HCT116 (cell line): ENCODE measurements around the gene MYO3B. TPM values are rescaled to one million over a fixed set of nuclear protein-coding genes. Genes with fewer than 3 reads are reported as not detected.

Source experiments
- ATAC-seq: fragments of 200-7000 bp; cut with Tn5 transposase; 2 replicates; pipeline ENCODE4 v1.9.1; 2020; ENCODE audit warnings: mild to moderate bottlenecking, moderate library complexity
- BruUV-seq: library from RNA; stranded (reverse); fragments of 400-500 nt; replicated peaks from 2 replicates; lab custom pipeline; 2021; lab: Mats Ljungman, UMichigan
- CTCF ChIA-PET: fragments of 300-600 bp; sonication (Branson Sonifier 250); formaldehyde crosslinking; loops from one replicate; lab custom pipeline; 2021; ENCODE audit warnings: antibody characterized with exemption; lab: Charles Lee
- POLR2A ChIA-PET: fragments of 300-600, 350-600 bp; sonication (Branson Sonifier 250); formaldehyde crosslinking; loops from one replicate; lab custom pipeline; 2021; ENCODE audit warnings: antibody characterized with exemption; lab: Charles Lee
- RAD21 ChIA-PET, 2 experiments: fragments of 300-600 bp; sonication (Branson Sonifier 250); formaldehyde crosslinking; loops; one replicate each; lab custom pipeline; 2023; ENCODE audit warnings: low total read pairs in 2 of 2; ENCODE audit not compliant: uncharacterized antibody in 2 of 2, unreplicated experiment in 2 of 2, low non-redundant PET in 1 of 2; lab: Charles Lee
- DNase-seq: peaks from one replicate; pipeline ENCODE4 v3.0.0-alpha.2; 2010; ENCODE audit warnings: low read depth, low spot score
- H2AFZ ChIP-seq: fragments of 200-600 bp; shearing (Covaris generic), sonication (generic); 2 replicates; pipeline ENCODE4 v1.6.1; 2017; ENCODE audit warnings: low read depth, mixed run types, mixed read lengths, antibody characterized with exemption, low read length; ENCODE audit not compliant: poor library complexity, severe bottlenecking
- H3K27ac ChIP-seq: 2 replicates; pipeline ENCODE4 v1.5.1; 2012; ENCODE audit warnings: low read depth, low read length
- H3K27me3 ChIP-seq: fragments of 200-600 bp; sonication (generic); 2 replicates; pipeline ENCODE4 v1.6.1; 2016; ENCODE audit warnings: mixed run types, low read length, mixed read lengths; ENCODE audit not compliant: insufficient read depth
- H3K36me3 ChIP-seq, 2 experiments: fragments of 200-500 bp in 1 of 2; fragments of 200-600 bp in 1 of 2; sonication (Bioruptor generic) in 1 of 2; sonication (generic) in 1 of 2; 2 replicates each; pipeline versions ENCODE4 v1.5.1 to v1.6.1; 2014 to 2016; ENCODE audit warnings: low read length in 2 of 2, inconsistent platforms in 1 of 2, mixed read lengths in 1 of 2, mixed run types in 1 of 2; ENCODE audit not compliant: insufficient read depth in 2 of 2, control insufficient read depth in 1 of 2
- H3K4me1 ChIP-seq, 2 experiments: fragments of 200-600 bp in 1 of 2; sonication (generic) in 1 of 2; 2 replicates each; pipeline versions ENCODE4 v1.5.1 to v1.6.1; 2012 to 2017; ENCODE audit warnings: low read length in 2 of 2, inconsistent platforms in 1 of 2, mild to moderate bottlenecking in 1 of 2, mixed read lengths in 1 of 2, mixed run types in 1 of 2, moderate library complexity in 1 of 2; ENCODE audit not compliant: insufficient read depth in 2 of 2, control insufficient read depth in 1 of 2
- H3K4me2 ChIP-seq: fragments of 200-600 bp; sonication (generic); 2 replicates; pipeline ENCODE4 v1.6.1; 2017; ENCODE audit warnings: mixed run types, low read length, mixed read lengths
- H3K4me3 ChIP-seq, 2 experiments: fragments of 200-600 bp in 1 of 2; sonication (generic) in 1 of 2; replicated peaks in 1 of 2; 2 replicates each; pipeline ENCODE4 v1.5.1; 2011 to 2016; ENCODE audit warnings: low read length in 2 of 2, control low read depth in 1 of 2, low read depth in 1 of 2, mild to moderate bottlenecking in 1 of 2, mixed read lengths in 1 of 2, mixed run types in 1 of 2
- H3K79me2 ChIP-seq: fragments of 200-600 bp; sonication (generic); 2 replicates; pipeline ENCODE4 v1.6.1; 2017; ENCODE audit warnings: mild to moderate bottlenecking, mixed run types, low read length, moderate library complexity, mixed read lengths; ENCODE audit not compliant: insufficient read depth
- H3K9ac ChIP-seq: fragments of 200-600 bp; sonication (generic); 2 replicates; pipeline ENCODE4 v1.6.1; 2016; ENCODE audit warnings: low read length, mixed read lengths
- H3K9me2 ChIP-seq: fragments of 200-600 bp; sonication (generic), shearing (Covaris generic); 2 replicates; pipeline ENCODE4 v1.6.1; 2017; ENCODE audit warnings: mixed run types, mild to moderate bottlenecking, moderate library complexity; ENCODE audit not compliant: insufficient read depth
- H3K9me3 ChIP-seq, 2 experiments: fragments of 200-500 bp in 1 of 2; fragments of 200-600 bp in 1 of 2; sonication (Bioruptor generic) in 1 of 2; sonication (generic) in 1 of 2; 2 replicates each; pipeline ENCODE4 v1.6.1; 2014 to 2017; ENCODE audit warnings: low read length in 2 of 2, mixed read lengths in 2 of 2, inconsistent platforms in 1 of 2, low read depth in 1 of 2, mild to moderate bottlenecking in 1 of 2, mixed run types in 1 of 2, moderate library complexity in 1 of 2; ENCODE audit not compliant: control insufficient read depth in 1 of 2, insufficient read depth in 1 of 2
- H4K20me1 ChIP-seq: fragments of 200-600 bp; sonication (generic), shearing (Covaris generic); 2 replicates; pipeline ENCODE4 v1.6.1; 2017; ENCODE audit warnings: mixed run types, mild to moderate bottlenecking, moderate library complexity; ENCODE audit not compliant: insufficient read depth
- CBX3 ChIP-seq: IDR thresholded peaks from 2 replicates; pipeline ENCODE4 v1.6.1; 2012; ENCODE audit warnings: low read depth
- EGR1 ChIP-seq: IDR thresholded peaks from 2 replicates; pipeline ENCODE4 v1.6.1; 2012; ENCODE audit warnings: low read depth
- JUND ChIP-seq: IDR thresholded peaks from 2 replicates; pipeline ENCODE4 v1.6.1; 2012
- POLR2A ChIP-seq: IDR thresholded peaks from 2 replicates; pipeline ENCODE4 v1.7.0; 2011; ENCODE audit warnings: borderline replicate concordance; ENCODE audit not compliant: insufficient read depth, insufficient read length; ENCODE audit errors: extremely low read depth
- POLR2AphosphoS5 ChIP-seq: IDR thresholded peaks from 2 replicates; pipeline ENCODE4 v1.6.1; 2011; ENCODE audit warnings: mild to moderate bottlenecking, low read depth, low read length, moderate library complexity
- SP1 ChIP-seq: IDR thresholded peaks from 2 replicates; pipeline ENCODE4 v1.6.1; 2012; ENCODE audit warnings: low read depth
- TCF7L2 ChIP-seq: IDR thresholded peaks from 2 replicates; pipeline ENCODE4 v1.7.0; 2011; ENCODE audit warnings: borderline replicate concordance, inconsistent platforms; ENCODE audit not compliant: insufficient read depth, insufficient read length; ENCODE audit errors: extremely low read depth
- YY1 ChIP-seq: IDR thresholded peaks from 2 replicates; pipeline ENCODE4 v1.6.1; 2011; ENCODE audit warnings: low read length, low read depth, moderate library complexity, mild to moderate bottlenecking; ENCODE audit not compliant: insufficient replicate concordance; ENCODE audit errors: extremely low read depth
- ZNF274 ChIP-seq: fragments of 200-500 bp; sonication (Bioruptor generic); IDR thresholded peaks from 2 replicates; pipeline ENCODE4 v1.6.1; 2014; ENCODE audit warnings: mild to moderate bottlenecking, low read depth, low read length, inconsistent platforms
- intact Hi-C: fragments of 100-400 bp; cut with micrococcal nuclease; formaldehyde crosslinking; loops from 2 replicates; pipeline ENCODE4 v1.10.0; 2022
- total RNA-seq: library from RNA; stranded (reverse); gene quantifications from one replicate; pipeline ENCODE4 v1.2.1, GENCODE V29; 2021; ENCODE audit not compliant: unreplicated experiment
- TF ChIP-seq, protein P1 (sequence below): IDR thresholded peaks from 2 replicates; pipeline ENCODE4 v1.6.1; 2012; ENCODE audit warnings: low read depth
- TF ChIP-seq, protein P2 (sequence below): IDR thresholded peaks from 2 replicates; pipeline ENCODE4 v1.6.1; 2012
- TF ChIP-seq, protein P3 (sequence below), 3 experiments: fragments of 200-600 bp in 1 of 3; sonication (generic) in 1 of 3; IDR thresholded peaks in 2 of 3; conservative IDR thresholded peaks in 1 of 3; 2 replicates each; pipeline ENCODE4 v1.5.1; 2012 to 2017; ENCODE audit warnings: low read depth in 2 of 3, low read length in 2 of 3, antibody characterized with exemption in 1 of 3, borderline replicate concordance in 1 of 3, control low read depth in 1 of 3, mild to moderate bottlenecking in 1 of 3, mixed read lengths in 1 of 3, mixed run types in 1 of 3, moderate library complexity in 1 of 3; ENCODE audit not compliant: insufficient read depth in 1 of 3
- TF ChIP-seq, protein P4 (sequence below): IDR thresholded peaks from 2 replicates; pipeline ENCODE4 v1.6.1; 2011; ENCODE audit warnings: mild to moderate bottlenecking, low read length, moderate library complexity; ENCODE audit not compliant: insufficient replicate concordance; ENCODE audit errors: extremely low read depth

Gene MYO3B
- total RNA-seq, 1 experiment from 2014 or later, result not detected

DNA sequence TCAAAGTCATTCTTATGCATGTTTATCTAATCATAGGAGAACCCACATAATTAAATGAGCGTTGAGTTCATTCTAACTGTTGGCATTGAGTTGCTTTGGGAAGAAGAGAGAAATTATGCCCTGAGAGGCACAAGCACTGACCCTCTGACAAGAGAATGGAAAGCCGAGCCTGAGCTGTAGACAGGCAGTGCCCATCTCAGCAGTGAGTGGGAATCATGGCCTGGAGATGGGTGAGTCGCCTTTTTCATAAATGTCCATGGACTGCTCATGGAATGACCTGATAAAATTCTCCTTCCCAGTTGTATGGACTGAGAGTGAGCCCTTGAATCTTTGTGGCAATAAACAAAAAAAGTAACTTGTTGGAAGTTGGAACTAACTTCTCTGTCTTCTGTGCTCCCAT, 21.4 kb upstream of the MYO3B start (continued):
- TF ChIP-seq, protein P1, sequence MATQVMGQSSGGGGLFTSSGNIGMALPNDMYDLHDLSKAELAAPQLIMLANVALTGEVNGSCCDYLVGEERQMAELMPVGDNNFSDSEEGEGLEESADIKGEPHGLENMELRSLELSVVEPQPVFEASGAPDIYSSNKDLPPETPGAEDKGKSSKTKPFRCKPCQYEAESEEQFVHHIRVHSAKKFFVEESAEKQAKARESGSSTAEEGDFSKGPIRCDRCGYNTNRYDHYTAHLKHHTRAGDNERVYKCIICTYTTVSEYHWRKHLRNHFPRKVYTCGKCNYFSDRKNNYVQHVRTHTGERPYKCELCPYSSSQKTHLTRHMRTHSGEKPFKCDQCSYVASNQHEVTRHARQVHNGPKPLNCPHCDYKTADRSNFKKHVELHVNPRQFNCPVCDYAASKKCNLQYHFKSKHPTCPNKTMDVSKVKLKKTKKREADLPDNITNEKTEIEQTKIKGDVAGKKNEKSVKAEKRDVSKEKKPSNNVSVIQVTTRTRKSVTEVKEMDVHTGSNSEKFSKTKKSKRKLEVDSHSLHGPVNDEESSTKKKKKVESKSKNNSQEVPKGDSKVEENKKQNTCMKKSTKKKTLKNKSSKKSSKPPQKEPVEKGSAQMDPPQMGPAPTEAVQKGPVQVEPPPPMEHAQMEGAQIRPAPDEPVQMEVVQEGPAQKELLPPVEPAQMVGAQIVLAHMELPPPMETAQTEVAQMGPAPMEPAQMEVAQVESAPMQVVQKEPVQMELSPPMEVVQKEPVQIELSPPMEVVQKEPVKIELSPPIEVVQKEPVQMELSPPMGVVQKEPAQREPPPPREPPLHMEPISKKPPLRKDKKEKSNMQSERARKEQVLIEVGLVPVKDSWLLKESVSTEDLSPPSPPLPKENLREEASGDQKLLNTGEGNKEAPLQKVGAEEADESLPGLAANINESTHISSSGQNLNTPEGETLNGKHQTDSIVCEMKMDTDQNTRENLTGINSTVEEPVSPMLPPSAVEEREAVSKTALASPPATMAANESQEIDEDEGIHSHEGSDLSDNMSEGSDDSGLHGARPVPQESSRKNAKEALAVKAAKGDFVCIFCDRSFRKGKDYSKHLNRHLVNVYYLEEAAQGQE, result no peak

DNA sequence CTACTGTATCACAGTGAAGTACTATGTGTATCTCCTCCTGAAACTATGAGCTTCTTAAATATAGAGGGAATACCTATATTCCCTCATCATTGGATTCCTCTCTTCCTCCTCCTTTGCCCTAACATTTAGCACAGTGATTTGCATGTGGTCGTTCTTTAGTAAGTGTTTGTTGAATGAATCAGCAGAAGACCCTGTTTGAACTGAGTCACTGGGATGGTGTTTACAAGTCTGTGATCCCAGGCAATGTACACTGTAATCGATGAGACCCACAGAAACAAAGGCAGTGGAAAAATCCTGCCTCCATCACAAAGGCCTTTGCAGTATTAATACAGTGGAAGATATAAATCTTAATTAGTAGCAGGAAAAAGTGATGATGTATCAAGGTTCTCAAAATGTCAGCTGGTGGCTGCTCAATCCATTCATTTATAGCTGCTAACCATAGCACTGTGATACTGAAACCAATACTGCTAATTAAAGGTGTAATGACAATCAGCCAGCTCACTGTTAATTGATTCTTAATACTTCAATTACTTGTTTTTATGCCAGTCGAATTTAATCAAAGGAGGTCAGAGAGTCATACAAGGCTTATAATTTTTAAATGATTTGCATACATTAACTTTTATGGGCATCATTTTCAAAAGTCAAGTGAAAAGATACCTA, 20.8 kb upstream of the MYO3B start:
- ChIA-PET CTCF (no interaction called here), RAD21 (no interaction called here)
- Histone ChIP-seq H3K4me2 (0 out of 2 replicates have a peak overlapping the region, but pooled peaks have one; percentile 12), H2AFZ (peak overlapping the region; percentile 86), H3K79me2 (no peaks in the 10 kb centered on the region)
- TF ChIP-seq JUND (no peak), ZNF274 (no peak), CBX3 (no peak), POLR2AphosphoS5 (no peak), YY1 (no peak), TCF7L2 (no peak), POLR2A (no peak), EGR1 (no peak), SP1 (no peak)
- TF ChIP-seq, protein P2, sequence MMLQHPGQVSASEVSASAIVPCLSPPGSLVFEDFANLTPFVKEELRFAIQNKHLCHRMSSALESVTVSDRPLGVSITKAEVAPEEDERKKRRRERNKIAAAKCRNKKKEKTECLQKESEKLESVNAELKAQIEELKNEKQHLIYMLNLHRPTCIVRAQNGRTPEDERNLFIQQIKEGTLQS, result no peak
- TF ChIP-seq, protein P3, sequence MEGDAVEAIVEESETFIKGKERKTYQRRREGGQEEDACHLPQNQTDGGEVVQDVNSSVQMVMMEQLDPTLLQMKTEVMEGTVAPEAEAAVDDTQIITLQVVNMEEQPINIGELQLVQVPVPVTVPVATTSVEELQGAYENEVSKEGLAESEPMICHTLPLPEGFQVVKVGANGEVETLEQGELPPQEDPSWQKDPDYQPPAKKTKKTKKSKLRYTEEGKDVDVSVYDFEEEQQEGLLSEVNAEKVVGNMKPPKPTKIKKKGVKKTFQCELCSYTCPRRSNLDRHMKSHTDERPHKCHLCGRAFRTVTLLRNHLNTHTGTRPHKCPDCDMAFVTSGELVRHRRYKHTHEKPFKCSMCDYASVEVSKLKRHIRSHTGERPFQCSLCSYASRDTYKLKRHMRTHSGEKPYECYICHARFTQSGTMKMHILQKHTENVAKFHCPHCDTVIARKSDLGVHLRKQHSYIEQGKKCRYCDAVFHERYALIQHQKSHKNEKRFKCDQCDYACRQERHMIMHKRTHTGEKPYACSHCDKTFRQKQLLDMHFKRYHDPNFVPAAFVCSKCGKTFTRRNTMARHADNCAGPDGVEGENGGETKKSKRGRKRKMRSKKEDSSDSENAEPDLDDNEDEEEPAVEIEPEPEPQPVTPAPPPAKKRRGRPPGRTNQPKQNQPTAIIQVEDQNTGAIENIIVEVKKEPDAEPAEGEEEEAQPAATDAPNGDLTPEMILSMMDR (IDR thresholded peaks at IDR 0.05 in 2 of 3, conservative IDR thresholded peaks at IDR 0.05 in 1 of 3; ENCODE audit: borderline replicate concordance in 1 of 3, insufficient read depth in 1 of 3, low read depth in 2 of 3, low read length in 2 of 3), result no peak
- TF ChIP-seq, protein P4, sequence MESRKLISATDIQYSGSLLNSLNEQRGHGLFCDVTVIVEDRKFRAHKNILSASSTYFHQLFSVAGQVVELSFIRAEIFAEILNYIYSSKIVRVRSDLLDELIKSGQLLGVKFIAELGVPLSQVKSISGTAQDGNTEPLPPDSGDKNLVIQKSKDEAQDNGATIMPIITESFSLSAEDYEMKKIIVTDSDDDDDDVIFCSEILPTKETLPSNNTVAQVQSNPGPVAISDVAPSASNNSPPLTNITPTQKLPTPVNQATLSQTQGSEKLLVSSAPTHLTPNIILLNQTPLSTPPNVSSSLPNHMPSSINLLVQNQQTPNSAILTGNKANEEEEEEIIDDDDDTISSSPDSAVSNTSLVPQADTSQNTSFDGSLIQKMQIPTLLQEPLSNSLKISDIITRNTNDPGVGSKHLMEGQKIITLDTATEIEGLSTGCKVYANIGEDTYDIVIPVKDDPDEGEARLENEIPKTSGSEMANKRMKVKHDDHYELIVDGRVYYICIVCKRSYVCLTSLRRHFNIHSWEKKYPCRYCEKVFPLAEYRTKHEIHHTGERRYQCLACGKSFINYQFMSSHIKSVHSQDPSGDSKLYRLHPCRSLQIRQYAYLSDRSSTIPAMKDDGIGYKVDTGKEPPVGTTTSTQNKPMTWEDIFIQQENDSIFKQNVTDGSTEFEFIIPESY, result no peak
- TF ChIP-seq, all 23 proteins: peak for 0
- Histone ChIP-seq H3K4me1 (peaks cover 0 to 15% of the 10 kb centered on the region in 2 experiments; a peak in 2 of 4 replicates), H3K27ac (no peak overlapping the region), H3K9me3 (no peaks in the 10 kb centered on the region), H3K9me2 (no peaks in the 10 kb centered on the region), H3K4me3 (no peak overlapping the region), H3K36me3 (no peaks in the 10 kb centered on the region), H3K9ac (no peak overlapping the region), H4K20me1 (no peaks in the 10 kb centered on the region), H3K27me3 (no peaks in the 10 kb centered on the region)
- POLR2A ChIA-PET, result no interaction called here
- ATAC-seq (no peak), DNase-seq (no peak)
- BruUV-seq, result no TSS peak
- intact Hi-C loops, result no loop called here
